Muscle of leg (tissue), 11 donors: ENCODE measurements around the gene CHRNB2. TPM values are rescaled to one million over a fixed set of nuclear protein-coding genes. Genes with fewer than 3 reads are reported as not detected.

ENCODE experiments used
- DNase-seq: peaks from one replicate; pipeline ENCODE4 v3.0.0; 2013
- H3K27ac ChIP-seq: one replicate; pipeline ENCODE4 v1.5.1; 2013; ENCODE audit warnings: mild to moderate bottlenecking, low read length, control low read depth
- H3K27me3 ChIP-seq: one replicate; pipeline ENCODE4 v1.6.1; 2013; ENCODE audit warnings: low read length; ENCODE audit not compliant: control insufficient read depth, insufficient read depth
- H3K36me3 ChIP-seq: one replicate; pipeline ENCODE4 v1.6.1; 2013; ENCODE audit warnings: low read length; ENCODE audit not compliant: control insufficient read depth, insufficient read depth
- H3K4me1 ChIP-seq: one replicate; pipeline ENCODE4 v1.6.1; 2013; ENCODE audit warnings: low read length; ENCODE audit not compliant: control insufficient read depth, insufficient read depth
- H3K4me3 ChIP-seq: one replicate; pipeline ENCODE4 v1.5.1; 2013; ENCODE audit warnings: low read length, control low read depth
- H3K9me3 ChIP-seq: replicated peaks from 2 replicates; pipeline ENCODE4 v1.6.1; 2013; ENCODE audit warnings: low read depth, low read length; ENCODE audit not compliant: control insufficient read depth
- WGBS: methylation state at CpG from one replicate; pipeline ENCODE4 v1.1.5; 2013; ENCODE audit warnings: missing lambda C conversion rate; ENCODE audit not compliant: insufficient coverage; 5-methylcytosine and 5-hydroxymethylcytosine counted together
- polyA plus RNA-seq, 8 donors: library from polyadenylated mRNA; unstranded; fragments of 120-200 nt; gene quantifications; one replicate each; pipeline versions ENCODE4 v1.2.1 to v1.2.3, GENCODE V29; 2013; ENCODE audit warnings: inconsistent platforms in 1 of 8, low replicate concordance in 1 of 8; ENCODE audit not compliant: insufficient read length in 8 of 8, insufficient read depth in 1 of 8
- total RNA-seq: library from RNA; stranded (reverse); fragments of 120-200 nt; gene quantifications from one replicate; pipeline ENCODE4 v1.2.4, GENCODE V29; 2013

The CHRNB2 gene
- total and polyA plus RNA-seq, 9 donors = 0.06 to 1.1 (median 0.21) TPM

DNA sequence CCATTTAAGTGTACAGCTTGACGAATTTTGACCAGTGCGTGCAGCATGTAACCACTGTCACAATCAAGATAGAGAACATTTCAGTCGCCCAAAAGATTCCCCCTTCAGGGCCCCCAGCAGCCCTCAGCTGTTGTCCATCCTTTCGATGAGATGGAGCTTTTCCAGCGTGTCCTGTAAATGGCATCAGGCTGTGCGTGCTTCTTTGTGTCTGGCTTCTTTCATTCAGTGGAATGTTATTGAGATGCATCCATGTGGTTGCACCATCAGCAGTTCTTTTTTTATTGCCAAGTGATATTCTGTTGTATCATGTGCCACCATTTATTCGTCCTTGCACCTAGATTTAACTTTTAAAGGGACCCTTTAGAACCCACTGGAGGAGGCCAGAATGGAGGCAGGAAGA lies 31.0 kb upstream of the CHRNB2 start:
- WGBS = 69% methylated on average over 6 of the region's 7 CpGs
- H3K9me3 ChIP-seq = peaks cover 2% of the 10 kb centered on the region
- DNase-seq = no peak

DNA sequence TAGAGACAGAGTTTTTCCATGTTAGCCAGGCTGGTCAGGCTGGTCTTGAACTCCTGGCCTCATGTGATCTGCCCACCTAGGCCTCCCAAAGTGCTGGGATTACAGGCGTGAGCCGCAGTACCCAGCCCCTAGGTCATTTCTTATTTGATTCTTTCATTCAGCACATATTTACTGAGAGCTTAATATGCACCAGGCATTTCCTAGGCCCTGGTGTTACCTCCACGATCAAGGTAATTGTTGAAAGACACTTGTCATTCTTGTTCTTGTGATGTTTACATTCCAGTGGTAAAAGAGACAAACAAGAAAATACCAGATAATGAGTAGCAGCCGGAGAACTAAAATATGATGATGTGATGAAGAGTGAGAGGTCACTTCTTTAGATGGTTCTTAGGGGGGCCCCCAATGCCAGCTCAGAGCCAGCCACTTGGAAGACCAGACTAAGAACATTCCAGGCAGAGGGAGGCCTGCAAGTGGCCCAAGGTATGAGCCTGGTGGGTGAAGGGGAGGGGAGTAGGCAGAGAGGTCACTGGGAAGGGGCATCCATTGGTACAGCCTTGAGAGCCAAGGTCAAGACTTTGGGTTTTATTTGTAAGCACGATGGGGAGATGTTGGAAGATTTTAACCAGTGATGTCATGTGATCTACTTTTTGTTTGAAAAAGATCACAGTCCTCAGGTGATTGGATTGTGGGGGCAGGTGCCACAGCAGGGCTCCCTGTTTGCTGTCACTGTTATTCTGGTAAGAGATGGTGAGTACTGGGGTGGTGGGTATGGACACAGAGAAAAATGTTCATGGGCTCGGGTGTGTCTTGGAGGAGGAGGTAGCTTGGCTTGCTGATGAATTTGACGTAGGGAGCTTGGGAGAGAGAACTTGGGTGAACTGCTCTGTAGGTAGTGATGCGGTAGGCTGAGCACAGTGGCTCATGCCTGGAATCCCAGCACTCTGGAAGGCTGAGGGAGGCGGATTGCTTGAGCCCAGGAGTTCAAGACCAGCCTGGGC lies 27.8 kb upstream of the CHRNB2 start:
- Histone ChIP-seq H3K9me3 (peaks cover 2% of the 10 kb centered on the region), H3K4me3 (no peak overlapping the region), H3K27ac (no peak overlapping the region), H3K4me1 (no peaks in the 10 kb centered on the region), H3K27me3 (peaks cover 17% of the 10 kb centered on the region), H3K36me3 (no peaks in the 10 kb centered on the region)
- 77% methylated on average over 4 of the region's 9 CpGs for WGBS
- no peak for DNase-seq

More for the DNA sequence above, 31.0 kb upstream of the CHRNB2 start:
- H3K4me1 ChIP-seq = no peaks in the 10 kb centered on the region
- H3K36me3 ChIP-seq = no peaks in the 10 kb centered on the region
- H3K27me3 ChIP-seq = peaks cover 13% of the 10 kb centered on the region
- H3K27ac ChIP-seq = no peak overlapping the region
- H3K4me3 ChIP-seq = no peak overlapping the region

DNA sequence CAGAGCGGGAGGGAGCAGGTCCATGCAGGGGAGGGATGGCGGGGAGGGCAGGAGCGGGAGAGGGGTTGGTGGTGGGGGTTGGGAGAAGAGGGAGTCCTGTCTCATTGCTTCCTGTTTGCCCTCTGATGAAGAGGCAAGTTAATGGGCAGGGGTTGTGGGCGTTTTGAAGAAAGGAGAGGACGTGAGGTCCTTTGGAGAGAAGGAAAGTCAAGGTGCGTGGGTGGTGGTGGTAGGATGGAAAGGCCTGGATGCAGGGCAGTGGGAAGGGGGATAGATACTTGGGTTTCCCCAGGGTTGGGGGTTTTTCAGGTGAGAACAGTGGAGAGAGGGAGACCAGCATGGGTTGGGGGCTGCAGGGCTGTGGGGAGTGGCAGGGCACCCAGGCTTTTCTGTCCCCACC lies 26.3 kb upstream of the CHRNB2 start:
- H3K27ac ChIP-seq = no peak overlapping the region
- no peaks in the 10 kb centered on the region for H3K36me3 ChIP-seq
- H3K4me1 ChIP-seq = no peaks in the 10 kb centered on the region
- H3K9me3 ChIP-seq = no peaks in the 10 kb centered on the region
- no peak for DNase-seq
- no peak overlapping the region for H3K4me3 ChIP-seq
- peaks cover 15% of the 10 kb centered on the region for H3K27me3 ChIP-seq
- WGBS = 31% methylated on average over 6 of the region's 6 CpGs

DNA sequence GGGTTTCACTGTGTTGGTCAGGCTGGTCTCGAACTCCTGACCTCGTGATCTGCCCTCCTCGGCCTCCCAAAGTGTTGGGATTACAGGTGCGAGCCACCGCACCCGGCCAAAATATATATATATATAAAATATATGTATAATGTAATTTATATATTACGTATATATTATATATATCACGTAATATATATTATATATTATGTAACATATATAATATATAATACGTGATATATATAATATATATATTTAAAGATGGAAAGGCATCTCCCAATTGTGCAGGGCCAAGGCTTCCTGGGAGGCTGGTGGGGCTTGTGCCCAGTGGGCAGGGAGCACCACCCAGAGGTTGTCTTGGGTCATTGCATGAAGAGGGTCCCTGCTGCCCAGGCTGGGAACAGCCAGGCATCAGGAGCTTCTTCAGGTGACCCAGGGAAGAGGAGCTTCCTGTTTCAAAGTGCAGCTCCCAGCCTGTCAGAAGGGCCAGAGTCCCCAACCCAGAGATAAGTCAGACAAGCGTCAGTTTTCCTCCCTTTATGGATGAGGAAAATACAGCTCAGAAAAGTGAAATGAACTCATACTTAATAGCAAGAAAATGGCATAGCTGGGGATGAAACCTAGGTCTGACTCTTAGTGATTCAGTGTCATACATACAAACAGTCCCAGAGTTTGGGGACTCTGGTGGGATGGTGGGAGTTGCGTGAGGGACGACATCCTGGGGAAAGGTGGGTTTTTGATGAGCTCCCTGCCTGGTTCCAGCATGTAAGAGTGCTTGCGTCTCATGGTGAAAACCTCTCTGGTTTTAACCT lies 21.1 kb upstream of the CHRNB2 start:
- WGBS = 40% methylated on average over 1 of the region's 13 CpGs
- peaks cover 25% of the 10 kb centered on the region for H3K36me3 ChIP-seq
- H3K4me1 ChIP-seq = no peaks in the 10 kb centered on the region
- no peak overlapping the region for H3K4me3 ChIP-seq
- H3K27me3 ChIP-seq = peaks cover 4% of the 10 kb centered on the region
- DNase-seq = no peak
- H3K27ac ChIP-seq = no peak overlapping the region
- H3K9me3 ChIP-seq = no peaks in the 10 kb centered on the region

DNA sequence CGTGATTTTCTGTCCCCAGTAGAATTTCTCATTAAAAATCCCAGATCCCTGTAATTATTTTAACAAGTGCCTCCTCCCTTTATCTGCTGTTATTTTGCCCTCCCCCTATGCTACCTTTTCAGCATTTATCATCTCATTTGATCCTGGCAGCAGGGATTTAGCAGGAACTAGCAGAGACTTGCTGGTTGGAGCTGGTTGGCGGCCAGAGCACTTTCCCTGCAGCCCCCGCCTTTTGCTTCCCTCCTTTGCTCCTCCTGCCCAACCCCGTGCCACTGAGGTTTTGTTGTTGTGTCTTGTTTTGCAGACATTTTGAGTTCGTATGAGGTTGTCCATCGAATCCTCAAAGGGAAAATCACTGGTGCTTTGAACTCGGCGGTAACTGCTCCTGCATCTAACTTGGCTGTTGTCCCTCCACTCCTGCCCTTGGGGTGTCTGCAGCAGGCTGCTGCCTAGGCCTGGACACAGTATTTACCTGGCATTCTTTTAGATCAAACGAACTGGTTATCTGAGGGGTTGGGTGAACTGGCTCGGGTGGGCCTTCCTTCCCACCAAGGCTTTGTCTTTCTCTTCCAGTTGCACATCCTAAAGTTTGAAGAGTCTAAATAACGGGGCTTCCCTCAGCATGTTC lies 20.4 kb upstream of the CHRNB2 start:
- no peak for DNase-seq
- no peak overlapping the region for H3K4me3 ChIP-seq
- WGBS = 47% methylated on average over 8 of the region's 11 CpGs
- H3K4me1 ChIP-seq = no peaks in the 10 kb centered on the region
- no peak overlapping the region for H3K27ac ChIP-seq
- no peaks in the 10 kb centered on the region for H3K9me3 ChIP-seq
- peaks cover 32% of the 10 kb centered on the region for H3K36me3 ChIP-seq
- H3K27me3 ChIP-seq = no peaks in the 10 kb centered on the region

DNA sequence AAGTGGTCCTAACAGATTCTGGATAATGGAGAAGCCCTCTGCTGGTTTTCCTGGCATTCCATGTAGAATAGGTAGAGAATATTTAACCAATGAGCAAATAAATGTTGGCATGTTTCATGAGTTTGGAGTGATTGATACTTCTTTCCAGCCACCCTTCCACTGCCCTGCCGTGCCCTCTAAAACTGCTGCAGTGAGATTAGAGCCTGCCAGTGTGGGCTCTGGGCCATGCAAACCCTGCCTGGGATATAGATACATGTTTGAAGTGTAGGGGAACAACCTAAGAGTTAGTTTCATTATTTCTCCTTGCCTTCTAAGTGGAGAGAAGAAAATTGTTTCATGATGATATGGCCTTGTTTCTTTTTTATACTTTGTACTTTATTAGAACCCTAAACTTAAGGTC lies 19.6 kb upstream of the CHRNB2 start:
- H3K27me3 ChIP-seq = no peaks in the 10 kb centered on the region
- H3K4me1 ChIP-seq = no peaks in the 10 kb centered on the region
- H3K36me3 ChIP-seq = peaks cover 40% of the 10 kb centered on the region
- no peak overlapping the region for H3K27ac ChIP-seq
- DNase-seq = no peak
- no peak overlapping the region for H3K4me3 ChIP-seq
- no peaks in the 10 kb centered on the region for H3K9me3 ChIP-seq
- no CpG with 5 or more reads among the region's 1 CpG for WGBS

DNA sequence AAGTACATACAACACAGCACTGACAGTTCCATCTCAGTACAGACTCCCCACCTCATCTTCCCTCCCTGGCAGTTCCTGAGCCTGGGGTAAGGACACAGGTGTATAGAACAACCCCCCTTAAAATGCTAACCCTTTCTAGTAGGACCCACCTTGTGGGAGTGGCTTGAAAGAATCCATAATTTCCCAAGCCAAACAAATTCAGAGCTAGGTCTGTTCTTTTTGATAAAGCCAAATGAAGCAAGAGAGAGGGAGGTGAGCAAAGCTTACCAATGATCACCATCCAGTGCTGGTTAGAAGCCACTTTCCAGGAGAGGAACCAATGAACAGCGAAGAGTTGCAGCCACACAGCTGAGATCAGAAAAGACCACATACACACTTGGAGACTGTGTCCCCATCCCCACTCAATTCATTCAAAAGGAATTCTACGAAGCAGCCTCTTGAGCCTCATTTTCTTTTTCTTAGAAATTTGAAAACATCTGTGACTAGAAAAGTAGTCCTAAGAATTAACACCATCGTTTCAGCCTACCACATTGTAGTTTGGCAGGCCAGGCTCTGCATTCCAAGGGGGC lies 18.3 kb upstream of the CHRNB2 start:
- Histone ChIP-seq H3K4me3 (no peak overlapping the region), H3K4me1 (no peaks in the 10 kb centered on the region), H3K9me3 (no peaks in the 10 kb centered on the region), H3K27me3 (no peaks in the 10 kb centered on the region), H3K36me3 (peaks cover 51% of the 10 kb centered on the region), H3K27ac (no peak overlapping the region)
- no peak for DNase-seq
- WGBS = 100% methylated on average over 1 of the region's 3 CpGs

DNA sequence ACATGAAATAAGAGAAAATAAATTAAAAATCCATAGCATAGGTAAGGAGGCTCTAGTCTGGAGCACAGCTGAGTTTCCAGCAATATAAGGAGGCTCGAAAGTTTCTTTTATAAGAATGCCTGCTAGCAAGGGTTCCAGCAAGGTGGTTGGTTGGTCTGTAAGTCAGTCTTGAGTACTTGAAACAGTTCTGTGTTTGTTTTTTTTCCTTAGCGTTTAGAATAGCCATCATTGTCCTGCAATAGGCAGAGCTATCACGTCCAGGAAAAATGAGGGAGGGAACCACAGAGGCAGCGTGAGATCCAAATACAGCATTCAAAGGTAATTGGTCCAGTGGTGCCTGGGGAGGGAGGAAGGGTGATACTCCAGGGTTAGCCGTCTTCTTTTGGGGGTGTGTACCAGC lies 17.5 kb upstream of the CHRNB2 start:
- Histone ChIP-seq H3K36me3 (peaks cover 59% of the 10 kb centered on the region), H3K27me3 (no peaks in the 10 kb centered on the region), H3K4me1 (no peaks in the 10 kb centered on the region), H3K27ac (no peak overlapping the region), H3K4me3 (no peak overlapping the region), H3K9me3 (no peaks in the 10 kb centered on the region)
- DNase-seq = no peak
- 69% methylated on average over 4 of the region's 5 CpGs for WGBS

DNA sequence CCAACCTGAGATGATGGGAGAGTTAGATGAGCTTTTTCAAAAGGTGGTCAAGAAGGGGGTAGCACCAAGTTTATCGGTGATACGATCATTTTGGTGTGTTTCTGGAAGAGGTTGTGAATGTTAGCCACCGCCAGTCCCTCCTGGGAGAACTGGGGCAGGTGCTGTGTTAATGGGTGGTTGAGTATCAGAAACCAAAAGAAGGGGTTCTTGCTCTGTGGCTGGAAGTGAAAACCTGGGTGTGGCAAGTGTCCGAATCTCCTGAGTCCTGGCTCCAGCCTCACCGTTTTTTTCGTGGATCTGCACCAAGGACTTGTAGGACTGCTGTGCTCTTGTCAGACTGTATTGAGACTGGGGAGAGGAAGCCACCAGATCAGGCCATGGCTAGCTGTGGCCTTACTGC lies 16.9 kb upstream of the CHRNB2 start:
- 64% methylated on average over 6 of the region's 6 CpGs for whole genome bisulfite sequencing
- Histone ChIP-seq H3K27ac (no peak overlapping the region), H3K9me3 (no peaks in the 10 kb centered on the region), H3K4me3 (no peak overlapping the region), H3K36me3 (peaks cover 65% of the 10 kb centered on the region), H3K27me3 (no peaks in the 10 kb centered on the region), H3K4me1 (peaks cover under 1% of the 10 kb centered on the region)
- no peak for DNase-seq
